Activated naive CD4-positive, alpha-beta T cell treated with anti-CD3 and anti-CD28 coated beads for 36 hours (primary cell): ENCODE results near the gene PTPN23. TPM values are rescaled to one million over a fixed set of nuclear protein-coding genes. Genes with fewer than 3 reads are reported as not detected.

Experiments used
- CTCF ChIA-PET: fragments of 350-600 bp; sonication (Branson Sonifier 250); formaldehyde crosslinking; loops from one replicate; lab custom pipeline; 2021; ENCODE audit warnings: antibody characterized with exemption; lab: Charles Lee
- DNase-seq: peaks from one replicate; pipeline ENCODE4 v3.0.0-alpha.2; 2020
- H3K27ac Mint-ChIP-seq: one replicate; pipeline ENCODE4 v1.8.0; 2021; ENCODE audit warnings: mild to moderate bottlenecking, mixed read lengths
- H3K27me3 Mint-ChIP-seq: one replicate; pipeline ENCODE4 v1.8.0; 2021; ENCODE audit warnings: low read depth, mixed read lengths
- H3K36me3 Mint-ChIP-seq: one replicate; pipeline ENCODE4 v1.8.0; 2021; ENCODE audit warnings: low read depth, mixed read lengths
- H3K4me1 Mint-ChIP-seq: one replicate; pipeline ENCODE4 v1.8.0; 2021; ENCODE audit warnings: low read depth, mixed read lengths
- H3K4me3 Mint-ChIP-seq: one replicate; pipeline ENCODE4 v1.8.0; 2021; ENCODE audit warnings: mild to moderate bottlenecking, moderate library complexity, mixed read lengths
- H3K9me3 Mint-ChIP-seq: one replicate; pipeline ENCODE4 v1.8.0; 2021; ENCODE audit warnings: mixed read lengths
- intact Hi-C: fragments of 100-400 bp; cut with micrococcal nuclease; formaldehyde crosslinking; loops from one replicate; pipeline ENCODE4 v1.15.1; 2023
- total RNA-seq, 2 experiments: library from RNA; stranded (reverse); gene quantifications; one replicate each; pipeline ENCODE4 v1.2.3, GENCODE V29; 2021

The PTPN23 gene
- total RNA-seq, 2 experiments from 2014 or later = 18.7 to 21.6 TPM

DNA sequence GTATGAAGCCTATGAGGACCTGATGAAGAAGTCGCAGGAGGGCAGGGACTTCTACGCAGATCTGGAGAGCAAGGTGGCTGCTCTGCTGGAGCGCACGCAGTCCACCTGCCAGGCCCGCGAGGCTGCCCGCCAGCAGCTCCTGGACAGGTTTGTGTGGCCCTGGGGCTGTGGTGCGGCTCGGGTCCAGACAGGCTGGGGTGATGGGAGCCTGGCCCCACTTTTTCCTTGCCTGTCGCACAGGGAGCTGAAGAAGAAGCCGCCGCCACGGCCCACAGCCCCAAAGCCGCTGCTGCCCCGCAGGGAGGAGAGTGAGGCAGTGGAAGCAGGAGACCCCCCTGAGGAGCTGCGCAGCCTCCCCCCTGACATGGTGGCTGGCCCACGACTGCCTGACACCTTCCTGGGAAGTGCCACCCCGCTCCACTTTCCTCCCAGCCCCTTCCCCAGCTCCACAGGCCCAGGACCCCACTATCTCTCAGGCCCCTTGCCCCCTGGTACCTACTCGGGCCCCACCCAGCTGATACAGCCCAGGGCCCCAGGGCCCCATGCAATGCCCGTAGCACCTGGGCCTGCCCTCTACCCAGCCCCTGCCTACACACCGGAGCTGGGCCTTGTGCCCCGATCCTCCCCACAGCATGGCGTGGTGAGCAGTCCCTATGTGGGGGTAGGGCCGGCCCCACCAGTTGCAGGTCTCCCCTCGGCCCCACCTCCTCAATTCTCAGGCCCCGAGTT is 29.0 kb downstream of the PTPN23 start:
- Mint-ChIP-seq H3K36me3 (peaks cover 2% of the 10 kb centered on the region), H3K9me3 (no peaks in the 10 kb centered on the region), H3K27ac (no peak overlapping the region), H3K27me3 (no peaks in the 10 kb centered on the region), H3K4me1 (no peaks in the 10 kb centered on the region), H3K4me3 (no peak overlapping the region)
- DNase-seq = no peak
- intact Hi-C loops = no loop called here
- CTCF ChIA-PET = no interaction called here

DNA sequence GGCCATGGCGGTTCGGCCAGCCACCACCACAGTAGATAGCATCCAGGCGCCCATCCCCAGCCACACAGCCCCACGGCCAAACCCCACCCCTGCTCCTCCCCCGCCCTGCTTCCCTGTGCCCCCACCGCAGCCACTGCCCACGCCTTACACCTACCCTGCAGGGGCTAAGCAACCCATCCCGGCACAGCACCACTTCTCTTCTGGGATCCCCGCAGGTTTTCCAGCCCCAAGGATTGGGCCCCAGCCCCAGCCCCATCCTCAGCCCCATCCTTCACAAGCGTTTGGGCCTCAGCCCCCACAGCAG is 29.5 kb downstream of the PTPN23 start:
- intact Hi-C loops = no loop called here
- no peak for DNase-seq
- Mint-ChIP-seq H3K9me3 (no peaks in the 10 kb centered on the region), H3K4me3 (no peak overlapping the region), H3K36me3 (peaks cover 2% of the 10 kb centered on the region), H3K4me1 (no peaks in the 10 kb centered on the region), H3K27me3 (no peaks in the 10 kb centered on the region), H3K27ac (no peak overlapping the region)
- CTCF ChIA-PET = no interaction called here

DNA sequence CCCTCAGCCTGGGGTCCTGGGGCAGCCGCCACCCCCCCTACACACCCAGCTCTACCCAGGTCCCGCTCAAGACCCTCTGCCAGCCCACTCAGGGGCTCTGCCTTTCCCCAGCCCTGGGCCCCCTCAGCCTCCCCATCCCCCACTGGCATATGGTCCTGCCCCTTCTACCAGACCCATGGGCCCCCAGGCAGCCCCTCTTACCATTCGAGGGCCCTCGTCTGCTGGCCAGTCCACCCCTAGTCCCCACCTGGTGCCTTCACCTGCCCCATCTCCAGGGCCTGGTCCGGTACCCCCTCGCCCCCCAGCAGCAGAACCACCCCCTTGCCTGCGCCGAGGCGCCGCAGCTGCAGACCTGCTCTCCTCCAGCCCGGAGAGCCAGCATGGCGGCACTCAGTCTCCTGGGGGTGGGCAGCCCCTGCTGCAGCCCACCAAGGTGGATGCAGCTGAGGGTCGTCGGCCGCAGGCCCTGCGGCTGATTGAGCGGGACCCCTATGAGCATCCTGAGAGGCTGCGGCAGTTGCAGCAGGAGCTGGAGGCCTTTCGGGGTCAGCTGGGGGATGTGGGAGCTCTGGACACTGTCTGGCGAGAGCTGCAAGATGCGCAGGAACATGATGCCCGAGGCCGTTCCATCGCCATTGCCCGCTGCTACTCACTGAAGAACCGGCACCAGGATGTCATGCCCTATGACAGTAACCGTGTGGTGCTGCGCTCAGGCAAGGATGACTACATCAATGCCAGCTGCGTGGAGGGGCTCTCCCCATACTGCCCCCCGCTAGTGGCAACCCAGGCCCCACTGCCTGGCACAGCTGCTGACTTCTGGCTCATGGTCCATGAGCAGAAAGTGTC is 30.2 kb downstream of the PTPN23 start:
- H3K4me3 Mint-ChIP-seq = no peak overlapping the region
- no peaks in the 10 kb centered on the region for H3K27me3 Mint-ChIP-seq
- H3K27ac Mint-ChIP-seq = no peak overlapping the region
- H3K36me3 Mint-ChIP-seq = peaks cover 2% of the 10 kb centered on the region
- no peaks in the 10 kb centered on the region for H3K9me3 Mint-ChIP-seq
- CTCF ChIA-PET = no interaction called here
- no peak for DNase-seq
- intact Hi-C loops = no loop called here
- no peaks in the 10 kb centered on the region for H3K4me1 Mint-ChIP-seq

DNA sequence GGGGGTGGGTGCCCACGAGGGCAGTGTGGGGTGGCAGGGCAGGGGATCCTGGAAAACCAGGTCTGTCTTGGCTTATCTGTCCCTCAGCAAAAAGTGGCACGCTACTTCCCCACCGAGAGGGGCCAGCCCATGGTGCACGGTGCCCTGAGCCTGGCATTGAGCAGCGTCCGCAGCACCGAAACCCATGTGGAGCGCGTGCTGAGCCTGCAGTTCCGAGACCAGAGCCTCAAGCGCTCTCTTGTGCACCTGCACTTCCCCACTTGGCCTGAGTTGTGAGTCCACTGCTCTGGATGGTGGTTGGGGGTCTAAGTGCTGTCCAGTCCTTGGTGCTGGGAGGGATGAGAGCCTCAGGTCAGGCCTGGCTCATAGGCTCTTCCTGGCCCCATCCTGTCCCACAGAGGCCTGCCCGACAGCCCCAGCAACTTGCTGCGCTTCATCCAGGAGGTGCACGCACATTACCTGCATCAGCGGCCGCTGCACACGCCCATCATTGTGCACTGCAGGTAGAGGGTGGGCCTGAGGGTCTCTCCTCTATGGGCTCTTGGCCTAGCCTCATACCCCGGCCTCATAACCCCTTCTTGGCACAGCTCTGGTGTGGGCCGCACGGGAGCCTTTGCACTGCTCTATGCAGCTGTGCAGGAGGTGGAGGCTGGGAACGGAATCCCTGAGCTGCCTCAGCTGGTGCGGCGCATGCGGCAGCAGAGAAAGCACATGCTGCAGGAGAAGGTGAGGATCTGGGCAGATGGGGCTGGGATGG is 31.1 kb downstream of the PTPN23 start:
- no peak overlapping the region for H3K27ac Mint-ChIP-seq
- intact Hi-C loops = no loop called here
- H3K4me1 Mint-ChIP-seq = no peaks in the 10 kb centered on the region
- CTCF ChIA-PET = no interaction called here
- no peak overlapping the region for H3K4me3 Mint-ChIP-seq
- H3K27me3 Mint-ChIP-seq = no peaks in the 10 kb centered on the region
- no peaks in the 10 kb centered on the region for H3K9me3 Mint-ChIP-seq
- H3K36me3 Mint-ChIP-seq = peaks cover 2% of the 10 kb centered on the region
- no peak for DNase-seq

DNA sequence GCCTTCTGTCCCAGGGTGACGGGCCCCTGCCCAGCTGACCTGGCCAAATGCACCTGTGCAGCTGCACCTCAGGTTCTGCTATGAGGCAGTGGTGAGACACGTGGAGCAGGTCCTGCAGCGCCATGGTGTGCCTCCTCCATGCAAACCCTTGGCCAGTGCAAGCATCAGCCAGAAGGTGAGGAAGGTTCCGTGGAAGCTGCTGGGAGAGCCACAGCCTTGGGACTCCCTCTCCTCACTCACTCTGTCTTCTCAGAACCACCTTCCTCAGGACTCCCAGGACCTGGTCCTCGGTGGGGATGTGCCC is 31.6 kb downstream of the PTPN23 start:
- Mint-ChIP-seq H3K27ac (no peak overlapping the region), H3K36me3 (peaks cover 4% of the 10 kb centered on the region), H3K4me3 (no peak overlapping the region), H3K9me3 (no peaks in the 10 kb centered on the region), H3K27me3 (no peaks in the 10 kb centered on the region), H3K4me1 (no peaks in the 10 kb centered on the region)
- no peak for DNase-seq
- intact Hi-C loops = no loop called here
- CTCF ChIA-PET = no interaction called here

DNA sequence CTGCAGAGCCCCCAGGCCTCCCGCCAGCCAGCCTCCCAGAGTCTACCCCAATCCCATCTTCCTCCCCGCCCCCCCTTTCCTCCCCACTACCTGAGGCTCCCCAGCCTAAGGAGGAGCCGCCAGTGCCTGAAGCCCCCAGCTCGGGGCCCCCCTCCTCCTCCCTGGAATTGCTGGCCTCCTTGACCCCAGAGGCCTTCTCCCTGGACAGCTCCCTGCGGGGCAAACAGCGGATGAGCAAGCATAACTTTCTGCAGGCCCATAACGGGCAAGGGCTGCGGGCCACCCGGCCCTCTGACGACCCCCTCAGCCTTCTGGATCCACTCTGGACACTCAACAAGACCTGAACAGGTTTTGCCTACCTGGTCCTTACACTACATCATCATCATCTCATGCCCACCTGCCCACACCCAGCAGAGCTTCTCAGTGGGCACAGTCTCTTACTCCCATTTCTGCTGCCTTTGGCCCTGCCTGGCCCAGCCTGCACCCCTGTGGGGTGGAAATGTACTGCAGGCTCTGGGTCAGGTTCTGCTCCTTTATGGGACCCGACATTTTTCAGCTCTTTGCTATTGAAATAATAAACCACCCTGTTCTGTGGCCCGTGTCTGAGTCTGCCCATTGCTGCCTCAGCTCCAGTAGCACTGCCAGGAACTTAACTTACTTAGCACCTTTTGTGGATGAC is 32.2 kb downstream of the PTPN23 start:
- CTCF ChIA-PET = interaction anchor here (1.2 to 1.4 kb wide), 2 partner anchors 14 to 21 kb away, joined by 3 read pairs; no protein-coding TSS in a partner anchor
- no peaks in the 10 kb centered on the region for H3K27me3 Mint-ChIP-seq
- DNase-seq = no peak
- H3K4me3 Mint-ChIP-seq = no peak overlapping the region
- intact Hi-C loops = no loop called here
- H3K4me1 Mint-ChIP-seq = no peaks in the 10 kb centered on the region
- H3K9me3 Mint-ChIP-seq = no peaks in the 10 kb centered on the region
- H3K36me3 Mint-ChIP-seq = peaks cover 4% of the 10 kb centered on the region
- H3K27ac Mint-ChIP-seq = no peak overlapping the region

DNA sequence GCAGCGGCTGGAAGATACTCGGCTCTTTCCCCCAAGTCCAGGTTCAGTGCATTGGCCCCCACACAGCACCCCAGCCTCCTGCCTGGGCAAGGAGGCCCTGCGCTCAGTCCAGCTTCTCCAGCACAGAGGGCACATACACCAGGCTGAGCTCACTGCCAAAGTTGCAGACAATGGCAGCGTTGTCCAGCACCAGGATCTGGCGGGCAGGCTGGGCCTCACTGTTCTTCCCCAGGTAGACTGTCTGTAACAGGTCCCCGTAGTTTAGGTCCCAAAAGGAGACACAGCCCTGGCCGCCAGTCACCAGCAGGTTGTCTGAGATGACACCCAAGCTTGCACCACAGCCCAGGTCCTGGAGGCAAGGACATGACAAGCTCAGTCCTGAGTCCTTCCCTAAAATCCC is 32.9 kb downstream of the PTPN23 start:
- intact Hi-C loops = no loop called here
- H3K27me3 Mint-ChIP-seq = no peaks in the 10 kb centered on the region
- H3K36me3 Mint-ChIP-seq = peaks cover 2% of the 10 kb centered on the region
- CTCF ChIA-PET = interaction anchor here (1.2 to 1.4 kb wide), 2 partner anchors 15 to 21 kb away, joined by 3 read pairs; no protein-coding TSS in a partner anchor
- no peak for DNase-seq
- peak overlapping the region; percentile 30 for H3K27ac Mint-ChIP-seq
- no peaks in the 10 kb centered on the region for H3K4me1 Mint-ChIP-seq
- H3K9me3 Mint-ChIP-seq = no peaks in the 10 kb centered on the region
- H3K4me3 Mint-ChIP-seq = no peak overlapping the region

DNA sequence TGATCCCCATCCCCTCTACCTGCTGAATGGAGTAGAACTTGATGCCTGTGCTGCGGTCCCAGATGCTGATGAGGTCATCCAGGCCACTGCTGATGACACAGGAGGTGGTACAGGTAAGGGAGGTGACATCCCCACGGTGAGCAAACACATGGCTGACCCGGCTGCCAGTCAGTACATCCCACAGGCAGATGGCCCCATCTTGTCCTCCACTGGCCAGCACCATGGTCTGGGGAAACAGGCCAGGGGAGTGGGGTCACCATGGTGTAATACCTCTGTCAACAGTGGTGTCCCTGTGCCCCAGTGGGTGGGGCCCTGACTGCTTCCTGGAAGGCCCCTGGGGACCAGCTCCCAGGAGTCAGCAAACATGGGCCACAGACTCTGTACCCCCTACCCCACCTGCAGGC is 33.3 kb downstream of the PTPN23 start:
- no peaks in the 10 kb centered on the region for H3K9me3 Mint-ChIP-seq
- H3K36me3 Mint-ChIP-seq = peaks cover 2% of the 10 kb centered on the region
- CTCF ChIA-PET = interaction anchor here (1.2 to 1.4 kb wide), 2 partner anchors 15 to 20 kb away, joined by 3 read pairs; no protein-coding TSS in a partner anchor
- no peaks in the 10 kb centered on the region for H3K27me3 Mint-ChIP-seq
- no peak overlapping the region for H3K4me3 Mint-ChIP-seq
- intact Hi-C loops = no loop called here
- no peak for DNase-seq
- H3K27ac Mint-ChIP-seq = peak overlapping the region; percentile 30
- no peaks in the 10 kb centered on the region for H3K4me1 Mint-ChIP-seq

DNA sequence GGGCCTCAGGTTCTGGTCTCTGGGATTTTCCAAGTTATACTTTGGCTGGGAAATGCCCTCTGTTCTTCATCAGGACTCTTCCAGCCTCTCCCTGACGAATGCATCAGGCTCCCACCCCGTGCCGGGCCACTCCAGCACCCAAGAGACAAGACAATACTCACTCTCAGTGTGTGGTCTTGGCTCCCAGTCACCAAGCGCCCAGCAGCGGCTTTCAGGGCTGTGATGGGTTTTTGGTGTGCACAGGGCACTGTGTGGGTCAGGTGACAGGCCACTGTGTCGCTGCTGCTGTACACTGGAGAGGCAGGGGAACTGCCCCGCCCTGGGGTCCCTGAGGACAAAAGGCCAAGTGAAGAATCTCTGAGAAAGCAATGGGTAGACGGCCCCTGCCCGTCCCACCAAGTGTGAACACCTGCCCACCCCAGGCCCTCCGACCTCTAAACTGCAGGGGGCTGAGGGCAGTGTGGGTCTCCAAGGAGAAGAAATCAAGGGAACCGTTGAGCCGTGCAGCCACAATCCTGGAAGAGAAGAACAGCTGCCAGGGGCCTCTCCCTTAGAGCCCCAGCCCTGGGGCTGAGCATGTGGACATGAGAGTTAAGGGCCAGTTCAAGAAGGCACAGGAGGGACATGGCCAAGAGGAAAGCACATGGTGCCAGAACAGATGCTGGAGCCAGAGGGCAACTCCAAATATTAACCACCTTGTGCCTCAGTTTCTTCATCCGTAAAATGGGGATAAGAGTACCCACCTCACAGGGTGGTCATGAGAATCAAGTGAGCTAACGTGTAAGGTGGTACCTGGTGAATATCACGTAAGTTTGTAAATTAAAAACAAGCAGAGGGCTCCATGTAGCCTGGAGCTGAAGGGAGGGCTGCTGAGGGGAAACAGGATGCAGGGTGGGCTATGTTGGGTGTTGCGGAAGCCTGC is 34.1 kb downstream of the PTPN23 start:
- no peak for DNase-seq
- intact Hi-C loops = no loop called here
- CTCF ChIA-PET = no interaction called here
- no peak overlapping the region for H3K27ac Mint-ChIP-seq
- H3K4me1 Mint-ChIP-seq = no peaks in the 10 kb centered on the region
- H3K4me3 Mint-ChIP-seq = no peak overlapping the region
- no peaks in the 10 kb centered on the region for H3K27me3 Mint-ChIP-seq
- peaks cover 2% of the 10 kb centered on the region for H3K36me3 Mint-ChIP-seq
- no peaks in the 10 kb centered on the region for H3K9me3 Mint-ChIP-seq

DNA sequence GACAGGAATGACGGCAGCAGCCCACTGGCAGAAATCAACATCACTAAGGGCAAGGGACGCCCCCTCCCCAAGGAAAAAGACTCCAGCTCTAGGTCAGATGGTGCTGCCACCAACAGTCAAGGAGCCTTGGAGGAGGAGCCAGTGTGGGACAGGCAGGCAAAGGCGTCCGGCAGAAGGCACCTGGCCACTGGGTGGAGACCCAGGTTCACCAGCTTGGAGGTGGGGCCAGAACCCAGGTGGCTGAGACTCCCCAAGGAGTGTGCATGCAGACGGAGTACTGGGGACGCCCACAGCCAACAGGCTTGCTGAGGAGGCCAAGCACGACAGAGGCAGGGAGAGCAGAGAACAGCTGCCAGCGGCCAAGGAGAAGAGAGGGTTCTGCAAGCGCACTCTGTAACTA is 35.2 kb downstream of the PTPN23 start:
- intact Hi-C loops = no loop called here
- DNase-seq = no peak
- Mint-ChIP-seq H3K27ac (no peak overlapping the region), H3K4me3 (no peak overlapping the region), H3K27me3 (no peaks in the 10 kb centered on the region), H3K4me1 (peaks cover 4% of the 10 kb centered on the region), H3K36me3 (peaks cover 5% of the 10 kb centered on the region), H3K9me3 (no peaks in the 10 kb centered on the region)
- CTCF ChIA-PET = no interaction called here

DNA sequence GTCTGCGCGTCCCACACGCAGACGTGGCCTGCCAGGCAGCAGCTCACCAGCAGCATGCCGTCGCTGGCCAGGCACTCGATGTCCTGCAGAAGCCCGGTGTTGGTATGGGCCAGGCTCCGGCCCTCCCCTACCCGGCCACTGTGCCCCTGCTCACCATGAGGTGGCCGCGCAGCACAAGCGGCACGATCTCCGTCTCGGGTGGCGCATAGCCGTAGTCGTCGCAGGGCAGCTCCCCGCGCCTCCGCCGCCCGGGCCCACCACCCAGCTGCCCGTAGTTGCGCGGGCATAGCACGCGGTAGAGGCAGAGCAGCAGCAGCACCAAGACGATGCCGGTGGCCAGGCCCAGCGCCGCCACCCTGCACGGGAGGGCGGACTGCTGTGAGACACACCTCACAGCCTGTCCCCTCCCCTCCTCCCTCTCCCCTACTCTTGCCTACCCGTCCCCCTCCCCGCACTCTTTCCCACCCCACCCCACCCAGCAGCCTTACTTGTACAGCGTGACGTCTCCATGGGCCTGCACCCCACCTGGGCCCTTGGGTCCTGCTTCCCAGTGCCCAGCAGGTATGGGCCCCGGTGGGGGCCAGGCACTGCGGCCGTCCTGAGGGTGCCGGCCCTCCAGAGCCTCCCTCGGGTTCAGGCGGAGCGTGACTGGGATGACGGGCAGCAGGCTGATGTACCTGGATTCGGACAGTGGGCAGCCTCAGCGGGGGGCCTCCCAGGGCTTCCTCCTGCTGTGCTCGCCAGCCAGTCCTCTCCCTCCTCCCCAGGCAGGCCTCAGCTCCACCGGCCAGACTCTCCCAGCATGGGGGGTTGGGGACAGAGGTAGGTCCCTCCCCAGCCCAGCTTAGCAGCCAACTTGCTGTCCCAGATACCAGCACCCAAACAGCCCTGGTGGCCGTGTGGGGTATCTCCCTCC is 37.6 kb downstream of the PTPN23 start:
- no peak overlapping the region for H3K4me3 Mint-ChIP-seq
- no peak for DNase-seq
- CTCF ChIA-PET = interaction anchor here (4.7 kb wide), 1 partner anchor 57 kb away, joined by 75 read pairs; the partner anchor contains the start of gene SCAP
- intact Hi-C loops = no loop called here
- no peaks in the 10 kb centered on the region for H3K27me3 Mint-ChIP-seq
- H3K9me3 Mint-ChIP-seq = no peaks in the 10 kb centered on the region
- H3K27ac Mint-ChIP-seq = no peak overlapping the region
- peaks cover 7% of the 10 kb centered on the region for H3K36me3 Mint-ChIP-seq
- peaks cover 12% of the 10 kb centered on the region for H3K4me1 Mint-ChIP-seq
